K562 (cell line): ENCODE measurements around the gene PSME4.

Experiments used
- FOXM1 ChIP-seq, 2 experiments: fragments of 450-650 bp in 1 of 2; sonication (generic) in 1 of 2; formaldehyde crosslinking in 1 of 2; IDR thresholded peaks; 2 replicates each; pipeline versions ENCODE4 v1.6.1 to v1.9.0; 2017 to 2022; ENCODE audit warnings: low read depth in 2 of 2, mild to moderate bottlenecking in 2 of 2, missing genetic modification reagents in 1 of 2, moderate library complexity in 1 of 2
- GATAD2B ChIP-seq: fragments of 450-650 bp; IDR thresholded peaks from 2 replicates; pipeline ENCODE4 v1.6.1; 2017; ENCODE audit warnings: mild to moderate bottlenecking, borderline replicate concordance
- HNRNPK ChIP-seq: fragments of 200-400 bp; formaldehyde crosslinking; IDR thresholded peaks from one replicate; pipeline ENCODE4 v1.6.1; 2018; ENCODE audit warnings: mild to moderate bottlenecking, low read depth, low read length; ENCODE audit not compliant: poor library complexity, severe bottlenecking
- POLR2AphosphoS5 ChIP-seq: IDR thresholded peaks from 2 replicates; pipeline ENCODE4 v1.6.1; 2011; ENCODE audit warnings: mild to moderate bottlenecking, low read depth, low read length, moderate library complexity; ENCODE audit not compliant: control insufficient read depth, insufficient read depth
- RAD21 ChIP-seq, 2 experiments: fragments of 250-450 bp in 1 of 2; fragments of 450-650 bp in 1 of 2; sonication (Bioruptor Pico) in 1 of 2; formaldehyde crosslinking in 1 of 2; IDR thresholded peaks in 1 of 2; conservative IDR thresholded peaks in 1 of 2; 2 replicates each; pipeline versions ENCODE4 v1.4.0 to v1.8.0; 2020 to 2022; ENCODE audit warnings: mild to moderate bottlenecking in 2 of 2, moderate library complexity in 1 of 2
- SRSF1 ChIP-seq: fragments of 200-400 bp; formaldehyde crosslinking; IDR thresholded peaks from 2 replicates; pipeline ENCODE4 v1.6.1; 2017; ENCODE audit warnings: mild to moderate bottlenecking, low read depth, low read length, moderate library complexity
- TCF7L2 ChIP-seq: fragments of 150-350 bp; IDR thresholded peaks from 2 replicates; pipeline ENCODE4 v1.6.1; 2016; ENCODE audit warnings: low read depth, mild to moderate bottlenecking, low read length, moderate library complexity
- ZNF253 ChIP-seq: fragments of 250-450 bp; sonication (Bioruptor Pico); conservative IDR thresholded peaks from 2 replicates; pipeline ENCODE4 v1.6.1; 2021; ENCODE audit warnings: mild to moderate bottlenecking
- TF ChIP-seq, protein P1 (sequence below), 2 experiments: fragments of 450-650 bp in 1 of 2; sonication (generic) in 1 of 2; formaldehyde crosslinking in 1 of 2; IDR thresholded peaks in 1 of 2; conservative IDR thresholded peaks in 1 of 2; 2 replicates each; pipeline versions ENCODE4 v1.6.1 to v1.8.1; 2016 to 2023; ENCODE audit warnings: mild to moderate bottlenecking in 2 of 2, moderate library complexity in 2 of 2, inconsistent platforms in 1 of 2, missing genetic modification reagents in 1 of 2
- TF ChIP-seq, protein P2 (sequence below): sonication (generic); formaldehyde crosslinking; IDR thresholded peaks from 2 replicates; pipeline ENCODE4 v1.8.0; 2022; ENCODE audit warnings: missing genetic modification reagents, mild to moderate bottlenecking, borderline replicate concordance
- TF ChIP-seq, protein P3 (sequence below): fragments of 450-650 bp; conservative IDR thresholded peaks from 2 replicates; pipeline ENCODE4 v1.6.1; 2016; ENCODE audit warnings: missing genetic modification characterization, low read depth, mild to moderate bottlenecking, control low read depth, missing compliant biosample characterization

DNA sequence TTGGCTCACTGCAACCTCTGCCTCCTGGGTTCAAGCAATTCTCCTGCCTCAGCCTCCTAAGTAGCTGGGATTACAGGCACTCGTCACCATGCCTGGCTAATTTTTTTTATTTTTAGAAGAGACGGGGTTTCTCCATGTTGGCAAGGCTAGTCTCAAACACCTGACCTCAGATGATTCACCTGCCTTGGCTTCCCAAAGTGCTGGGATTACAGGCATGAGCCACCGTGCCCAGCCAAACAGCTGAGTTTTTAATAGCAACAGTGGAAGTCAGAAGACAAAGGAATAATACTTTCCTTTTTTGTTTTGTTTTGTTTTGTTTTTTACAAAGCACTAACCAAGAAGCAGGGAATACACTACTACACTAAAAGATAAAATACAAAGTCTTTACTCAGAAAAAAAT lies 127.9 kb downstream of the PSME4 start:
- TF ChIP-seq HNRNPK (no peak), POLR2AphosphoS5 (no peak), GATAD2B (no peak), ZNF253 (CRISPR knock-in tag) (no peak), SRSF1 (no peak), RAD21 (CRISPR knock-in tag; conservative IDR thresholded peaks at IDR 0.05 in 1 of 2, IDR thresholded peaks at IDR 0.05 in 1 of 2) (no peak), TCF7L2 (no peak), FOXM1 (IDR thresholded peaks at IDR 0.05; ENCODE audit: low read depth) (no peak), FOXM1 (CRISPR knock-in tag; IDR thresholded peaks at IDR 0.05; ENCODE audit: low read depth) (no peak)
- TF ChIP-seq, protein P1, sequence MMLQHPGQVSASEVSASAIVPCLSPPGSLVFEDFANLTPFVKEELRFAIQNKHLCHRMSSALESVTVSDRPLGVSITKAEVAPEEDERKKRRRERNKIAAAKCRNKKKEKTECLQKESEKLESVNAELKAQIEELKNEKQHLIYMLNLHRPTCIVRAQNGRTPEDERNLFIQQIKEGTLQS (IDR thresholded peaks at IDR 0.05): no peak
- TF ChIP-seq, protein P1 (CRISPR knock-in tag; conservative IDR thresholded peaks at IDR 0.05): no peak
- TF ChIP-seq, protein P2, sequence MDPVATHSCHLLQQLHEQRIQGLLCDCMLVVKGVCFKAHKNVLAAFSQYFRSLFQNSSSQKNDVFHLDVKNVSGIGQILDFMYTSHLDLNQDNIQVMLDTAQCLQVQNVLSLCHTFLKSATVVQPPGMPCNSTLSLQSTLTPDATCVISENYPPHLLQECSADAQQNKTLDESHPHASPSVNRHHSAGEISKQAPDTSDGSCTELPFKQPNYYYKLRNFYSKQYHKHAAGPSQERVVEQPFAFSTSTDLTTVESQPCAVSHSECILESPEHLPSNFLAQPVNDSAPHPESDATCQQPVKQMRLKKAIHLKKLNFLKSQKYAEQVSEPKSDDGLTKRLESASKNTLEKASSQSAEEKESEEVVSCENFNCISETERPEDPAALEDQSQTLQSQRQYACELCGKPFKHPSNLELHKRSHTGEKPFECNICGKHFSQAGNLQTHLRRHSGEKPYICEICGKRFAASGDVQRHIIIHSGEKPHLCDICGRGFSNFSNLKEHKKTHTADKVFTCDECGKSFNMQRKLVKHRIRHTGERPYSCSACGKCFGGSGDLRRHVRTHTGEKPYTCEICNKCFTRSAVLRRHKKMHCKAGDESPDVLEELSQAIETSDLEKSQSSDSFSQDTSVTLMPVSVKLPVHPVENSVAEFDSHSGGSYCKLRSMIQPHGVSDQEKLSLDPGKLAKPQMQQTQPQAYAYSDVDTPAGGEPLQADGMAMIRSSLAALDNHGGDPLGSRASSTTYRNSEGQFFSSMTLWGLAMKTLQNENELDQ: no peak
- TF ChIP-seq, protein P3, sequence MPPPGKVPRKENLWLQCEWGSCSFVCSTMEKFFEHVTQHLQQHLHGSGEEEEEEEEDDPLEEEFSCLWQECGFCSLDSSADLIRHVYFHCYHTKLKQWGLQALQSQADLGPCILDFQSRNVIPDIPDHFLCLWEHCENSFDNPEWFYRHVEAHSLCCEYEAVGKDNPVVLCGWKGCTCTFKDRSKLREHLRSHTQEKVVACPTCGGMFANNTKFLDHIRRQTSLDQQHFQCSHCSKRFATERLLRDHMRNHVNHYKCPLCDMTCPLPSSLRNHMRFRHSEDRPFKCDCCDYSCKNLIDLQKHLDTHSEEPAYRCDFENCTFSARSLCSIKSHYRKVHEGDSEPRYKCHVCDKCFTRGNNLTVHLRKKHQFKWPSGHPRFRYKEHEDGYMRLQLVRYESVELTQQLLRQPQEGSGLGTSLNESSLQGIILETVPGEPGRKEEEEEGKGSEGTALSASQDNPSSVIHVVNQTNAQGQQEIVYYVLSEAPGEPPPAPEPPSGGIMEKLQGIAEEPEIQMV (tag): no peak
